Measurements from ENCODE around the gene MAP2K1. TPM values are rescaled to one million over a fixed set of nuclear protein-coding genes. Genes with fewer than 3 reads are reported as not detected.
A peak's percentile ranks its signal among the peaks of the same experiment; 100 is the strongest.

The MAP2K1 gene
- total RNA-seq, 1 donor from 2014 or later: 39.7 TPM

GRCh38 chr15:66505430-66505811 lies 118.7 kb downstream of the MAP2K1 start:
- ATAC-seq: peak; percentile 41

- ATAC-seq: no peak
These were observed 119.1 kb downstream of the MAP2K1 start for GRCh38 chr15:66505818-66506217.

GRCh38 chr15:66508293-66508883 lies 121.7 kb downstream of the MAP2K1 start:
- no peak for ATAC-seq

GRCh38 chr15:66514586-66514985 lies 127.9 kb downstream of the MAP2K1 start:
- ATAC-seq: no peak

GRCh38 chr15:66515901-66516322 lies 129.2 kb downstream of the MAP2K1 start:
- ATAC-seq: no peak

GRCh38 chr15:66523926-66524325 lies 137.2 kb downstream of the MAP2K1 start:
- no peak for ATAC-seq

- ATAC-seq: no peak
These were observed 138.1 kb downstream of the MAP2K1 start for GRCh38 chr15:66524838-66525237.

- ATAC-seq: no peak
These were observed 148.3 kb downstream of the MAP2K1 start for GRCh38 chr15:66535056-66535455.

Other genes starting within 250 kb of the MAP2K1 start
- not detected for gene MEGF11, start 133.2 kb upstream of the MAP2K1 start, total RNA-seq
- 13.7 TPM for gene DIS3L, start 93.3 kb upstream of the MAP2K1 start, total RNA-seq
- gene TIPIN, start 30.2 kb upstream of the MAP2K1 start, total RNA-seq: 6.4 TPM
- gene SNAPC5, start 110.8 kb downstream of the MAP2K1 start, total RNA-seq: 11.4 TPM
- gene RPL4, start 117.9 kb downstream of the MAP2K1 start, total RNA-seq: 2,164 TPM
- gene ZWILCH, start 118.4 kb downstream of the MAP2K1 start, total RNA-seq: 8.9 TPM
- not detected for gene LCTL, start 179.1 kb downstream of the MAP2K1 start, total RNA-seq

Data from esophagus mucosa (tissue), 1 donor.